GM19324 (cell line): ENCODE data around the gene SLC40A1.

ENCODE experiments used
- ATAC-seq: cut with Tn5 transposase; IDR thresholded peaks from one replicate; pipeline ENCODE4 v1.9.1; 2021; ENCODE audit warnings: mild to moderate bottlenecking, moderate library complexity; ENCODE audit not compliant: unreplicated experiment, low FRiP score

The SLC40A1 gene

GRCh38 chr2:189517847-189518535 lies 62.6 kb downstream of the SLC40A1 start:
- ATAC-seq = no peak

GRCh38 chr2:189516546-189516945 lies 64.0 kb downstream of the SLC40A1 start:
- ATAC-seq = no peak

GRCh38 chr2:189515264-189515663 lies 65.3 kb downstream of the SLC40A1 start:
- no peak for ATAC-seq

- no peak for ATAC-seq
Measured at GRCh38 chr2:189514104-189514503, 66.5 kb downstream of the SLC40A1 start.

- no peak for ATAC-seq
Measured at GRCh38 chr2:189512879-189513278, 67.7 kb downstream of the SLC40A1 start.

GRCh38 chr2:189511960-189512319 lies 68.6 kb downstream of the SLC40A1 start:
- no peak for ATAC-seq

- ATAC-seq = no peak
Measured at GRCh38 chr2:189511210-189511959, 69.2 kb downstream of the SLC40A1 start.
